Mammary epithelial cell (primary cell): ENCODE data around the gene ZNF92.
"Not testable (repeated sequence)": the region's sequence is repeated elsewhere in the genome, so short reads cannot be mapped to it uniquely, and the experiment has no call there.

Source experiments
- CTCF ChIP-seq, 2 donors: IDR thresholded peaks in 1 of 2; conservative IDR thresholded peaks in 1 of 2; 2 replicates each; pipeline ENCODE4 v1.5.1; 2011 to 2012; ENCODE audit warnings: inconsistent platforms in 2 of 2, low read length in 2 of 2, mild to moderate bottlenecking in 2 of 2, control low read depth in 1 of 2, low read depth in 1 of 2; ENCODE audit not compliant: insufficient read depth in 1 of 2; ENCODE audit errors: extremely low read depth in 1 of 2
- EZH2 ChIP-seq: IDR thresholded peaks from 2 replicates; pipeline ENCODE4 v1.6.1; 2012; ENCODE audit warnings: low read length, inconsistent platforms, borderline replicate concordance

DNA sequence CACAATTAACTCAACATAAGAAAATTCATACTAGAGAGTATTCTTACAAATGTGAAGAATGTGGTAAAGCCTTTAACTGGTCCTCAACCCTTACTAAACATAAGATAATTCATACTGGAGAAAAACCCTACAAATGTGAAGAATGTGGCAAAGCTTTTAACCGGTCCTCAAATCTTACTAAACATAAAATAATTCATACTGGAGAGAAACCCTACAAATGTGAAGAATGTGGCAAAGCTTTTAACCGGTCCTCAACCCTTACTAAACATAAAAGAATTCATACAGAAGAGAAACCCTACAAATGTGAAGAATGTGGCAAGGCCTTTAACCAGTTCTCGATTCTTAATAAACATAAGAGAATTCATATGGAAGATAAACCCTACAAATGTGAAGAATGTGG is 25.0 kb downstream of the ZNF92 start:
- not testable (repeated sequence) for TF ChIP-seq EZH2; CTCF (conservative IDR thresholded peaks at IDR 0.05 in 1 of 2, IDR thresholded peaks at IDR 0.05 in 1 of 2; ENCODE audit: extremely low read depth in 1 of 2, insufficient read depth in 1 of 2, low read depth in 1 of 2, low read length in 2 of 2)
